NCI-H526 (cell line): ENCODE data around the gene LRRC71.

Source experiments
- DNase-seq, 2 experiments: peaks; one replicate each; lab custom pipeline; 2025; lab: John Stamatoyannopoulos, UW

Gene LRRC71

GRCh38 chr1:156892190-156893047 lies 28.0 kb upstream of the LRRC71 start:
- DNase-seq = peak; percentile 82 to 99

GRCh38 chr1:156893048-156893953 lies 27.1 kb upstream of the LRRC71 start, which contains the start of gene PEAR1:
Gene PEAR1, plus strand, starts transcription at chr1:156893718. Its CDS starts 10,209 bp downstream, at chr1:156903927.
- no peak for DNase-seq

- DNase-seq = no peak
These were observed 26.4 kb upstream of the LRRC71 start for GRCh38 chr1:156894001-156894400.

- DNase-seq = no peak
These were observed 25.5 kb upstream of the LRRC71 start for GRCh38 chr1:156894711-156895454.

- DNase-seq = no peak
These were observed 25.0 kb upstream of the LRRC71 start for GRCh38 chr1:156895455-156895812.

DNA sequence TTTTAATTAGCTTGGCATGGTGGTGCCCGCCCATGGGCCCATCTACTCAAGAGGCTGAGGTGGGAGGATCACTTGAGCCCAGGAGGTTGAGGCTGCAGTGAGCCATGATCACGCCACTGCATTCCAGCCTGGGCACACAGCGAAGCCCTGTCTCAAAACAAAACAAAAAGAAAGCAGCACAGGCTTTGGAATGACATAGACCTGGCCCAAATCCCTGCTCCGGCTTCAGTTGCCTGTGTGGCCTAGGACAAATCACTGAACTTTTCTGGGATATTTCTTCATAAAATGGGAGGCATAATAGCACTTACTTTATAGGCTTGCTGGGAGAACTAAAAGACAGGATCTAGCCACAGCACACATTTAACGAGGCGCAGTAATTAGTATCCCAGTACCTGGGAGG lies 24.5 kb upstream of the LRRC71 start:
- DNase-seq = no peak

GRCh38 chr1:156896490-156897033 lies 23.9 kb upstream of the LRRC71 start:
- no peak for DNase-seq

DNA sequence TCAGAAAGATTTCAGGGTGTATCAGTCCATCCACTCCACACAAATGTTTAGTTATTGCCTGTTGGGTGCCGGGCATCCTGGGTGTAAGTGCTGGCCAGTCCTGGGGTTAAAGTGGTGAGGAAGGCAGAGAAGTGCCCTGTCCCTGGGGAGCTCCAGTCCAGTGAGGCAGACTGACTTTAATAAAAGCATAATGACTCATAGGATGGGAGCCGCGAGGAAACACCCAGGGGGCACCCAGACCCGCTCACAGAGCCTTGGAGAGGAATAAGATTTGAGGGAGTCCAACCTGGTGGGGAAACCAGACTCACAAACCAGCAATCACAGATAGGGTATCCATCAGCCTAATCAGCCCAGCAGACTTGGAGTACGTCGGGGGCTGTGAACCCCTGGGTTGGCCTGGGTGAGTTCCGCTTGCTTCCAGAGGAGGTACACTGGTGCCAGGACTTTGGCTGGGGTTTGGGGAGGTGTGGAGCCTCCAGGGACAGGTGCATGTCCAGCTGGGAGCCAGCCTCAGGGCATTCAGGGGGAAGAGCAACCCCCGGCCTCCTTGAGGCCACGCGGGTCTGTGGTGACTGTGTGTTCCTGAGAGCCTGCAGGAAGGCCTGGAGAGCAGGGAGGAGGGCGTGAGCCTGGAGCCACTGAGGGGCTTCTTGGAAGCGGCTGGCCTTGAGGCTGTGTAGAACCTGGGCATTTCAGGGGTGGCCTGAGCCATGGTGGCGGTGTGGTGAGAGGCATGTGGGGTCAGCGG lies 23.2 kb upstream of the LRRC71 start:
- DNase-seq = no peak

GRCh38 chr1:156898161-156898566 lies 22.3 kb upstream of the LRRC71 start:
- no peak for DNase-seq

GRCh38 chr1:156898971-156899664 lies 21.3 kb upstream of the LRRC71 start:
- no peak for DNase-seq

DNA sequence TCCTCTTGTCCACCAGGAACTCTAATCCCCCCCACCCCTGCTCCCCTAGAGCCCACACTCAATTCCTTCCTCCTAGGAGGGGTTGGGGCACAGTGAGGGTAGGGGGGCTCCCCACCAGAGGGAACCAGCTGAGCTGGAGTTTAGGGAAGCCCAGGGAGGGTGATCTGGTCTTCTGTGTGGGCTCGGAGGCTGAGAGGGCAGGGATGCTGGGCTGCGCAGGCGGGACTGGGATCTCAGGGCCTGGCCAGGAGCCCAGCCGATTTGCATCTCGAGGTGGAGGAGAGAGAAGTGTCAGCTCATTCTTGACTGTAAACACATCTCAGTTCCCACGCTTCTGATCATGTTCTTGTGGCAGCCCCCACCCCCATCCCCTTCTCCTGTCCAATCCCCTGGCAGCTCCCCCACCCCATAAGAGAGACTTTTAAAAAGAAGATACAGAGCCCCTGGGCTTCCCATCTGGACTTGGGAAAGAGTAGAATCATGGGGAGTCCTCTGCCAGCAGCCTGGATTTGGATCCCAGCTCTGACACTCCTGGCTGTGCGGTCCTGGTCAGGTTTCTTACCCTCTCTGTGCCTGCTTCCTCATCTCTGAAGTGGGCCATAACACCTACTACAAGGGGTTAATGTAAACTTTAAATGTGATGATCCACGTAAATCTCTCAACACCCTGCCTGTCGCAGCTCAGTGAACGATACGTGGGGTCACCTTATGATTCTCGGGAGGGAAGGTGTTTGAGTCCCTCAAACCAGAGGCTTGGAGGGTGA lies 20.3 kb upstream of the LRRC71 start:
- DNase-seq = peak in 1 of 2 experiments; percentile 70

GRCh38 chr1:156900896-156901589 lies 19.4 kb upstream of the LRRC71 start:
- no peak for DNase-seq

DNA sequence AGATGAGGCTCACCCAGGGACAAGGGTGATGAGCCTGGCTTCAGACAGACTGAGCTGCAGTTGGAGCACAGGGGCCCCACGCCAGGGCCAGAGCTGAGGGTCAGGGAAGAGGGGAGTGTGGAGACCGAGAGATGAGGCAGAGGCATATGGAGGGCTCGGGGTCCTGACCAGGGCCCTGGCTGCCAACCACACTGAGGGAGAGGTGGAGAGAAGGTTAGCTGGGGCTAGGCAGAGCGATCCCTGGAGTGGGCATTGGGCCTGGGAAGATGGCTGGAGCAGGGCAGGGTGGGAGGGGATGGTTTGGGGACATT lies 18.9 kb upstream of the LRRC71 start:
- DNase-seq = no peak

DNA sequence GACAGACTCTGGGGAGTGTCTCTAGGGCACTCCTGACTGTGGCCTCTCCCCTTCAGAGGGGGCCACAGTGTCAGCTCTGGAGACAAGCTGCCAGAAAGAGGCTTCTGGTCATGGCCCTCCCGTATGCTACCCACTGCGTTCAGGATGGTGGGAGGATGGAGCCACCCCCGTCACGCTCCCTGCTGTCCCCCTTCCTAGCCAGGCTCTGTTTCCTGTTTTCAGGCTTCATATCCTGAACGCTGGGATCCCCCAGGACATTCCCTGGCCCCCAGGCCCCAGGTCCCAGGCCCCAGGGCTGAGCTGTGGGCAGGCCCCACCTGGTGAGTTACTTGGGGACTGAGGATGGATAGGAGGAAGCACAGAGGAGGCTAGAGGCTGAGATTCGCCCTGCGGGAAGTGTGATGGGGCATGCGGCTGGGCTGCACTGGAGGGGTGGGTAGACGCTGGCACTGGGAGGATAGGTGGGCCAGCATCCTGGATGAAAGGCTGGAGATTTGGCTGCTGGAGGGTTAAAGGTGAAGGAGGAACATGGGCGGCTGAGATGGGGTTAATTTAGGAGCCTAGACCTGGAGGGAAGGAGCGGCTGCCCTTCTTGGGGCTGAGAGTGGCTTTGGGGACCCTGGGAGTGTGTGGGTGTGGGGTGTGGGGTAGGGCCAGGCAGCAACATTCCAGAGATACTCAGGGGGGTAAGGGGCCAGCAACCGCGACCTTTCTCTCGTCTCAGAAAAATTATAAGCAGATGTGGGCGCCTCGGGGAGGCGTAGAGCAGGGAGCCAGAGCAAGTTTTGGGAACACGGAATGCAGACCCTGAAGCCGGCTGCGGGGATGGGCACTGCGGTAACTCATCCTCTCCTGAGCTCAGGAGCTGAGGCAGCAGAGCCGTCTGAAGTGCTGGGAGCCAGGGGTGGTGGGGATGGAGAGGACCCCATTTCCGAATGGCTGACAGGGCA lies 18.2 kb upstream of the LRRC71 start:
- DNase-seq = no peak

DNA sequence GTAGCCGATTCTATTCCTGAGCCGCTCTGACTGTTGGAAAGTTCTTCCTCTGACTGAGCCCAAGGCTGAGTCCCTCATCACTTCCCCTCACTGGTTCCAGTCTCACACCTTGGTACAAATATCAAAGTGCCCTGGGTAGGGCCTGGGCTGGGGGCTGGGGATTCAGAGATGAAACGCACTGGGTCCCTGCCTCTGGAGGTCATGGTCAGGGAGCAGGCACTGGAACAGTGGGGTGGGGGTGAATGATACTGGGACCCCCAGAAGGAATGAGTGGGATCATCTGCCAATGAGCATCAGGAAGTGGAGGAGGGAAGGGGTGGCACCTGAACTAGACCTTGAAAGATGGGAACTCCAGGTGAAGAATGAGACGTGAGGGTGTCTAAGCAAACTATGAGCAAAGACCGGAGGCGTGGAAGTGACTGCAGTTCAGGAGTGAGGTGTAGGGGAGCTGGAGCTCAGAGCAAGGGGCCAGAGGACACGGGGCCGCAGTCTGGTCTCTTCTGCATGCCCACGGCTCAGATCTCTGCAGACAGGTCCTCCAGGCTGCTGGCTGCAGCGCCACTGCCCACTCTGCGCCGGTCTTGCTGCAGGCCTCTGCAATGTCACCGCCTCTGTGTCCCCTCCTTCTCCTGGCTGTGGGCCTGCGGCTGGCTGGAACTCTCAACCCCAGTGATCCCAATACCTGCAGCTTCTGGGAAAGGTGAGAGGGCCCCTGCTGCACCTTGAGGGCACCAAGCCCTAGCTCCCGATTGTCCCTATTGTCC lies 16.9 kb upstream of the LRRC71 start:
- DNase-seq = no peak

- no peak for DNase-seq
These were observed 16.1 kb upstream of the LRRC71 start for GRCh38 chr1:156904187-156904959.

GRCh38 chr1:156905176-156905575 lies 15.3 kb upstream of the LRRC71 start:
- no peak for DNase-seq
